Neural cell (in vitro differentiated cells): ENCODE results near the gene MEGF9. TPM values are rescaled to one million over a fixed set of nuclear protein-coding genes. Genes with fewer than 3 reads are reported as not detected.

Experiments used
- H2AFZ ChIP-seq: fragments of 200-600, 300-800 bp; sonication (generic), shearing (Covaris generic); 2 replicates; pipeline ENCODE4 v1.6.0; 2014; ENCODE audit warnings: low read depth, mild to moderate bottlenecking, antibody characterized with exemption, low read length, moderate library complexity
- H3F3A ChIP-seq: fragments of 200-600 bp; shearing (Covaris generic); 2 replicates; pipeline ENCODE4 v1.6.1; 2016; ENCODE audit warnings: mild to moderate bottlenecking, moderate library complexity, mixed read lengths, antibody characterized with exemption, low read length; ENCODE audit not compliant: insufficient read depth, poor library complexity, severe bottlenecking
- H3K27ac ChIP-seq: fragments of 200-600, 300-800 bp; sonication (generic), shearing (Covaris generic); 2 replicates; pipeline ENCODE4 v1.5.1; 2014; ENCODE audit warnings: mild to moderate bottlenecking, low read length, moderate library complexity
- H3K27me3 ChIP-seq: fragments of 300-800, 200-600 bp; sonication (generic), shearing (Covaris generic); 2 replicates; pipeline ENCODE4 v1.6.0; 2014; ENCODE audit warnings: mild to moderate bottlenecking, low read depth, low read length, moderate library complexity; ENCODE audit not compliant: insufficient read depth
- H3K36me3 ChIP-seq: fragments of 300-800, 200-600 bp; sonication (generic), shearing (Covaris generic); 2 replicates; pipeline ENCODE4 v1.5.1; 2014; ENCODE audit warnings: mild to moderate bottlenecking, antibody characterized with exemption, low read length, moderate library complexity; ENCODE audit not compliant: insufficient read depth
- H3K4me2 ChIP-seq: fragments of 300-800, 200-600 bp; sonication (generic), shearing (Covaris generic); 2 replicates; pipeline ENCODE4 v1.6.0; 2014; ENCODE audit warnings: mild to moderate bottlenecking, low read length
- H3K4me3 ChIP-seq: fragments of 300-800, 200-600 bp; sonication (generic), shearing (Covaris generic); 2 replicates; pipeline ENCODE4 v1.5.1; 2014; ENCODE audit warnings: mild to moderate bottlenecking, low read length, moderate library complexity
- H3K79me2 ChIP-seq: fragments of 200-600 bp; shearing (Covaris generic); replicated peaks from 2 replicates; pipeline ENCODE4 v1.6.0; 2014; ENCODE audit warnings: mild to moderate bottlenecking, low read length, moderate library complexity; ENCODE audit not compliant: insufficient read depth
- H3K9ac ChIP-seq: fragments of 300-800, 200-600 bp; sonication (generic), shearing (Covaris generic); 2 replicates; pipeline ENCODE4 v1.6.1; 2016; ENCODE audit warnings: mild to moderate bottlenecking, low read length, mixed read lengths
- H3K9me2 ChIP-seq: fragments of 200-600 bp; shearing (Covaris generic); 2 replicates; pipeline ENCODE4 v1.6.1; 2016; ENCODE audit warnings: mild to moderate bottlenecking, low read length, mixed read lengths; ENCODE audit not compliant: insufficient read depth
- H3K9me3 ChIP-seq: fragments of 200-600, 300-800 bp; sonication (generic), shearing (Covaris generic); 2 replicates; pipeline ENCODE4 v1.6.1; 2016; ENCODE audit warnings: mild to moderate bottlenecking, mixed run types, low read length, moderate library complexity, mixed read lengths
- H4K20me1 ChIP-seq: fragments of 200-600 bp; shearing (Covaris generic); 2 replicates; pipeline ENCODE4 v1.6.1; 2016; ENCODE audit warnings: mild to moderate bottlenecking, mixed run types; ENCODE audit not compliant: insufficient read depth
- CTCF ChIP-seq: fragments of 450-650 bp; IDR thresholded peaks from 2 replicates; pipeline ENCODE4 v1.5.1; 2014; ENCODE audit warnings: antibody characterized with exemption, mild to moderate bottlenecking, moderate library complexity; ENCODE audit not compliant: poor library complexity, severe bottlenecking
- EP300 ChIP-seq: fragments of 450-650 bp; conservative IDR thresholded peaks from 2 replicates; pipeline ENCODE4 v1.6.1; 2014; ENCODE audit warnings: antibody characterized with exemption, mild to moderate bottlenecking, moderate library complexity; ENCODE audit not compliant: poor library complexity, severe bottlenecking
- EZH2 ChIP-seq: fragments of 200-600, 300-800 bp; shearing (Covaris generic), sonication (generic); IDR thresholded peaks from 2 replicates; pipeline ENCODE4 v1.6.1; 2014; ENCODE audit warnings: antibody characterized with exemption, low read length, borderline replicate concordance, mild to moderate bottlenecking; ENCODE audit not compliant: insufficient read depth, poor library complexity, severe bottlenecking
- MXI1 ChIP-seq: fragments of 450-650 bp; conservative IDR thresholded peaks from 2 replicates; pipeline ENCODE4 v1.6.1; 2014; ENCODE audit warnings: antibody characterized with exemption, mild to moderate bottlenecking; ENCODE audit not compliant: poor library complexity, severe bottlenecking
- POLR2AphosphoS5 ChIP-seq: IDR thresholded peaks from 2 replicates; pipeline ENCODE4 v1.6.1; 2012
- RAD21 ChIP-seq: fragments of 450-650 bp; conservative IDR thresholded peaks from 2 replicates; pipeline ENCODE4 v1.6.1; 2014; ENCODE audit warnings: antibody characterized with exemption, mild to moderate bottlenecking, moderate library complexity
- REST ChIP-seq: IDR thresholded peaks from 2 replicates; pipeline ENCODE4 v1.6.1; 2012; ENCODE audit warnings: borderline replicate concordance
- SMC3 ChIP-seq: fragments of 450-650 bp; conservative IDR thresholded peaks from 2 replicates; pipeline ENCODE4 v1.6.1; 2014; ENCODE audit warnings: antibody characterized with exemption, mild to moderate bottlenecking, moderate library complexity; ENCODE audit not compliant: poor library complexity
- TAF1 ChIP-seq: IDR thresholded peaks from 2 replicates; pipeline ENCODE4 v1.6.1; 2012; ENCODE audit warnings: low read depth
- polyA plus RNA-seq: library from polyadenylated mRNA; depleted of rRNA; stranded (reverse); fragments of >200 nt; gene quantifications from 2 replicates; pipeline ENCODE4 v1.2.3, GENCODE V29; 2014

Gene MEGF9
- polyA plus RNA-seq, 1 donor from 2014 or later = 35.0 TPM

GRCh38 chr9:120693700-120694008, 20.6 kb downstream of the MEGF9 start:
- Histone ChIP-seq H3K4me3 (no peak overlapping the region), H3K9me2 (no peaks in the 10 kb centered on the region), H3K4me2 (no peak overlapping the region), H3K79me2 (peaks cover 26% of the 10 kb centered on the region), H3K27ac (no peak overlapping the region), H3K27me3 (no peaks in the 10 kb centered on the region), H4K20me1 (no peaks in the 10 kb centered on the region), H3K9ac (no peak overlapping the region), H3F3A (no peaks in the 10 kb centered on the region), H3K36me3 (no peaks in the 10 kb centered on the region), H3K9me3 (no peaks in the 10 kb centered on the region), H2AFZ (no peak overlapping the region)
- TF ChIP-seq RAD21 (no peak), EZH2 (no peak), CTCF (no peak), MXI1 (no peak), REST (no peak), SMC3 (no peak), POLR2AphosphoS5 (no peak), EP300 (no peak), TAF1 (no peak)

GRCh38 chr9:120692901-120693699, 21.2 kb downstream of the MEGF9 start:
- Histone ChIP-seq H3K27ac (no peak overlapping the region), H3K27me3 (no peaks in the 10 kb centered on the region)

More at GRCh38 chr9:120692901-120693699, 21.2 kb downstream of the MEGF9 start:
- Histone ChIP-seq H3K4me2 (no peak overlapping the region), H3K9me3 (no peaks in the 10 kb centered on the region), H4K20me1 (no peaks in the 10 kb centered on the region), H3K9me2 (no peaks in the 10 kb centered on the region), H3K36me3 (no peaks in the 10 kb centered on the region), H3K4me3 (no peak overlapping the region), H3F3A (no peaks in the 10 kb centered on the region), H2AFZ (no peak overlapping the region), H3K79me2 (peaks cover 26% of the 10 kb centered on the region), H3K9ac (no peak overlapping the region)
- TF ChIP-seq REST (no peak), RAD21 (no peak), CTCF (no peak), TAF1 (no peak), EZH2 (no peak), SMC3 (no peak), POLR2AphosphoS5 (no peak), EP300 (no peak), MXI1 (no peak)
